GM11168 (cell line): ENCODE data around the gene GALNT9.
"Not testable (repeated sequence)": the region's sequence is repeated elsewhere in the genome, so short reads cannot be mapped to it uniquely, and the experiment has no call there.

Source experiments
- in situ Hi-C: fragments of 300-500 bp; cut with MboI; formaldehyde crosslinking; loops from one replicate; pipeline ENCODE4 v1.12.0; 2022; ENCODE audit warnings: low sequenced_read_pairs; ENCODE audit not compliant: unreplicated experiment

Gene GALNT9

GRCh38 chr12:132209619-132210222 is 119.7 kb downstream of the GALNT9 start:
- in situ Hi-C loops, result no loop called here

- in situ Hi-C loops, result no loop called here
These were observed 121.1 kb downstream of the GALNT9 start for GRCh38 chr12:132208153-132208823.

DNA sequence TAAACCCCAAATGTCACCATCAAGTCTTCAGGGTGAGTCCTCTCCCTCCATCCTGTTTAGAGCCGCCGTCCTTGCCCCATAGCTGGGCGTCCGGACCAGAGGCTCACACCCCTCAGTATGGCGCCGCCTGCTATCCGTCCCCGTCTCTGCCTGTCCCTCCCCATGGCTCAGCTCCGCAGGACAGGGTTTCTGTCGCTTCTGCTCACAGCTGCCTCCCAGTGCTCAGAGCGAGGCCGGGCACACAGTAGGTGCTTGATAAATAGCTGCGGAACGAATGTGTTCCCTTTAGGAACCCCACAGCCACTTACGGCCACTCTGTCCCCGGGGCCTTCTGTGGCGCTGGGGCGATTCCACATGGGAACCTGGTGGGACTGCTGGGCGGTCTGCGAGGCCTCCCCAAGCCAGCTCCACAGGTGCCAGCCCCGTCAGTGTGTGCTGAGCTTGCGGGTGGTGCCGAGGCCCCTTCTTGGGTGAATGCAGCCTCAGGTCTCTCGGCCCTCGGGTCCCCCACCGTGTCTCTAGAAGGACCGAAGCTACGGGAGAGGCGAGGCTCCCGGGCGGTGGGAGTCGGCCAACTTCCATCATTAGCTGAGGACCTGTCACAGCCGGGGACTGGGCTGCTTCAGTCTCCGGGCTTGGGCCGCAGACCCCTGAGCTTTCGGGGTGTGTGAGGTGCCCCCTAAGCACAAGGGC is 122.2 kb downstream of the GALNT9 start:
- in situ Hi-C loops, result no loop called here

- in situ Hi-C loops, result no loop called here
These were observed 123.3 kb downstream of the GALNT9 start for GRCh38 chr12:132206046-132206434.

DNA sequence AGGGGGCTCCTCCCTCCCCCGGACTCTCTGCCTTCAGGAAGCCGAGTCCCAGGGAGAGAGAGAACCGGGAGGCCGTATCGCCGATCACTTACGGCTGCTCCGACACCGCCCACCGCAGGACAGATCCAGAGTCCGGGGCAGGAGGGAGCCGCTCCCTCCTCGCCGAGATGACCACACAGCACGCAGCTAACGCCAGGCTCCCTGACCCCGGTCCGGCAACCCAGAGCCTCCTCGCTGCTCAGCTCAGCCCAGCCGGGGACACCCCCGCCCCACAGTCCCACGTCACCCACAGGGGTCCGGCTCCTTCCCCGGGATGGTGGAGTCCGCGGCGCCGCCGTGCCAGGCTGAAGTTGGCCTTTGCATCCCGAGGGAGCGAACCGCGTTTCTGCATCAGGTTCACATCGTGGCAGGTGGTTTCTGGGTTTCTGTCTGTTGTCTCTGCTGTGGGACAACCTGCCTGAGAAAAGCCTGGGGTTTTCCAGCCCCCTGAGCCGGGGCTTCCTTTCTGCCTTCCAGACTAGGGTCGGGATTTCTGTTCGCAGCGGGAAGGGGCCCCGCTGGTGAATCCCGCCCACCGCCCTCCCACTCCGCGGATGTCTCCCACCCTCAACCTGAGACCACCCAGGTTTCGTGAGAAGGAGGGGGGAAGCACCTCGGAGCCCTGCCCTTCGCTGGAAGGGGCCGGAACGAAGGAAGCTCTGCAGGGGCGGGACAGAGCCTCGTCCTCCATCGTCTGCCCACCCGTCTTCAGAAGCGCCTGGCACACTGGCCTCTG is 123.9 kb downstream of the GALNT9 start:
- in situ Hi-C loops, result no loop called here

DNA sequence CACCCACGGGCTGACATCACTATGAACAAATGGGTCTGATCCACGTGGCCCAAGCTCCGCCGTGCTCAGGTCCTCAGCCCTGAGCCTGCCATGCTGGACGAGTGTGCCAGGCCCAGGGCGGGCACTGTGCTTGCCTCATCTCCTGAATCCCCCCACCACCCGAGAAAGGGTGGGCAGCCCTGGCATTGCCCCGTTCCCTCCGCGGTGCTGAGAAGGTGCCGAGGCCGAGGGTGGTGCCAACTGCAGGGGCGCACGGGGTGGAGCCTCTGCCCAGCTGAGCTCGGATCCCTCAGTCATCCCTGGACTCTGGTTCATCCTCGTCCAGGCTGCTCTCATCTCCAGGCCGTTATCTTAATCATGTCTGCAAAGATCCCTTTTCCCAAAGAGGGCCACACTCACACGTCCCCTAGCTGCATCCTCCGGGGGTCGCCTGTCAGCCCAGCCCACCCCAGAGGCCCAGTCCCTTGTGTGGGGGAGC is 124.6 kb downstream of the GALNT9 start:
- in situ Hi-C loops, result no loop called here

- in situ Hi-C loops, result no loop called here
These were observed 125.2 kb downstream of the GALNT9 start for GRCh38 chr12:132204063-132204792.

- in situ Hi-C loops, result no loop called here
These were observed 126.3 kb downstream of the GALNT9 start for GRCh38 chr12:132202929-132203721.

DNA sequence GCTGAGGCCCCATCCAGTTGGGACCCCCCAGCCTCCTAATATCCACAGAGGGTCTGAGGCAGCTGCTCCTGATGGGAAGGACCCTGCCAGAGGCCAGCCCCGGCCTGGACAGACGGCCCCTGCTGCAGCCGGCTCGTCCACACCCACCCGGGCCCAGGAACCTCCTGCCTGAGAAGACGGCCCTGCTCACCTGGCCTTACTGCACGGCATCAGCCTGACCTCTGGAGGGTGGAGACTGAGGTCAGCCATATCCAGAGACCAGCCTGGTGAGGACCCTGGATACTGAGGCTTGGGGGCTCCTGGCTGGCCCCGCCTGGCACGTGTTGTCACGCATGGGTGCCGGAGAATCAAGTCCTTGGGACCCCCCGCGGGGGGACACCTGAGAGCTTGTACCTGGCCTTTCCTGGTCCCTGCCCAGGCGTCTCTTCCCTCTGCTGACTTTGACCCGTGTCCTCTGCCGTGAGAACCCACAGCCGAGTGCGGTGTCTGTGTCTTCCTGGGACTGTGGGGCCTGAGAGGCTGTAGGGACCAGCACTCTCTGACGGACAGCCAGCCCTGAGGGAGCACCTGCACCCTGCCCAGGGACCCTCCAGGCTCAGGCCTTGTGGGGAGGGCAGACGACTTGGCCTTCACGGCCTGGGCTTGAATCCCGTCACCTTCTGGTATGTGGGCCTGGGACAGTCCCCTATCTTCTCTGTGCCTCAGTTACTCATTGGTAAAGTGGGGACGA is 127.8 kb downstream of the GALNT9 start:
- in situ Hi-C loops, result no loop called here

DNA sequence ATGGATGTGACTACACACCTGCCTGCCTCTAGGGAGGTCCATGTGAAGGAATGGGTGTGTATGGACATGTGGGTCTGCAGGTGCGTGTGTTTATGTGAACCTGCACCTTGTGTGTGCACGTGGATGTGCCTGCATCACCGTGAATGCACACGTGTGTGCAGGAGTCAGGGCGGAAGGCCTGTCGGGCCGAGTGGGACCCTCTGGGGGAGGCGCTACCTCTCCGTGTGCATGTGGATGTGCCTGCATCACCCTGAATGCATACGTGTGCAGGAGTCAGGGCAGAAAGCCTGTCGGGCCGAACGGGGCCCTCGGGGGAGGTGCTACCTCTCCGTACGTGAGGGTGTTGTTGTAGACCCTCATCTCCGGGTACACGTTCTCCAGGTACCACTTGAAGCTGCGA is 128.6 kb downstream of the GALNT9 start:
- in situ Hi-C loops, result no loop called here

DNA sequence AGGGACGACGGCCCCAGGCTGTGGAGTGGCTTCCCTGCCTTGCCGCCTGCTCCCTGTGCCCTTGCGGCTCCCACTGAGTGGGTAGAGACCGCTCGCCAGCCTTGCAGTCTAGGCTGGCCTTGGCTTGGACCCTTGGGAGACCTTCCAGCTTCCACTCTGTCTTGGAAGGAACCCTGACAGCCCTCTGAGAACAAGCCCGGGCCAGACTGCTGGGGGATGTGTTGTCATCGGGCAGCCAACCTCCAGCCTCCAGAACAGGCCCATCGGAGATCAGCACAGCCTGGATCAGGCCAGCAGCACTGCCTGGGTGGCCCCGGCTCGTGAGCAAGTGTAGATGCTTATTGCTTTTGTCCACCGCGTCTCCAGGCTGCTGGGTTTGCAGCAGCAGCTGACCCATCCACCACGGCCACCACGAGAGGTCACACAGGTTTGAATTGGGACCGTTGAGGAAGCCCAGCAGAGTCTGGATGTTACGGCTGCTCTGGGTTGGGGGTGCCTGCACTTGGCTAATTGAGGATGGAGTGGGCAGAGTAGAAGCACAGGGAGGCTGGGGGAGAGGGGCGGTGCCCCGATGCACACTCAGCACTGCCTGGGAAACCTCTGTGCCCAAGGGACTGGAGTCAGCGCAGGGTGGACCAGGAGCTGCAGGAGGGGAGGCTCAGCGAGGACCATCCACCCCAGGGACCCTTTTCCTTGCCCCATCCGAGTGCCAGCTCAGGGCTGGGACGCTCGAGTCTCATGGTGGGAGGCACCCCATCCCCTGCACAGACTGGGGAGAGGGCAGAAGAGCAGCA is 129.7 kb downstream of the GALNT9 start:
- in situ Hi-C loops, result no loop called here

- in situ Hi-C loops, result no loop called here
These were observed 130.3 kb downstream of the GALNT9 start for GRCh38 chr12:132199101-132199500.

- in situ Hi-C loops, result no loop called here
These were observed 131.6 kb downstream of the GALNT9 start for GRCh38 chr12:132197581-132198354.

- in situ Hi-C loops, result no loop called here
These were observed 132.5 kb downstream of the GALNT9 start for GRCh38 chr12:132196873-132197390.

- in situ Hi-C loops, result no loop called here
These were observed 133.1 kb downstream of the GALNT9 start for GRCh38 chr12:132196038-132196872.

GRCh38 chr12:132195242-132195641 is 134.1 kb downstream of the GALNT9 start:
- in situ Hi-C loops, result not testable (repeated sequence)
